Muscle layer of colon (tissue), 2 donors: ENCODE measurements around the gene PRG2.
"Not testable (repeated sequence)": the region's sequence is repeated elsewhere in the genome, so short reads cannot be mapped to it uniquely, and the experiment has no call there.

Experiments
- H3K27ac ChIP-seq: one replicate; pipeline ENCODE4 v1.7.0; 2013; ENCODE audit warnings: low read depth, mild to moderate bottlenecking, low read length, moderate library complexity
- H3K27me3 ChIP-seq, 2 donors: one replicate each; pipeline ENCODE4 v1.7.0; 2013; ENCODE audit warnings: low read length in 2 of 2, mild to moderate bottlenecking in 2 of 2; ENCODE audit not compliant: insufficient read depth in 2 of 2, control insufficient read depth in 1 of 2
- H3K36me3 ChIP-seq: one replicate; pipeline ENCODE4 v1.7.0; 2013; ENCODE audit warnings: mild to moderate bottlenecking, low read length; ENCODE audit not compliant: insufficient read depth
- H3K4me1 ChIP-seq: one replicate; pipeline ENCODE4 v1.7.0; 2013; ENCODE audit warnings: mild to moderate bottlenecking, low read length; ENCODE audit not compliant: insufficient read depth
- H3K4me3 ChIP-seq, 2 donors: one replicate each; pipeline ENCODE4 v1.7.0; 2013; ENCODE audit warnings: low read length in 2 of 2, low read depth in 1 of 2, mild to moderate bottlenecking in 1 of 2, moderate library complexity in 1 of 2
- H3K9ac ChIP-seq: one replicate; pipeline ENCODE4 v1.7.0; 2013; ENCODE audit warnings: low read length
- H3K9me3 ChIP-seq: one replicate; pipeline ENCODE4 v1.7.0; 2013; ENCODE audit warnings: mild to moderate bottlenecking, low read length
- donor health status: abdominal sarcoma.
- donor health status: Adenocarcinoma of cecum.

Gene PRG2

DNA sequence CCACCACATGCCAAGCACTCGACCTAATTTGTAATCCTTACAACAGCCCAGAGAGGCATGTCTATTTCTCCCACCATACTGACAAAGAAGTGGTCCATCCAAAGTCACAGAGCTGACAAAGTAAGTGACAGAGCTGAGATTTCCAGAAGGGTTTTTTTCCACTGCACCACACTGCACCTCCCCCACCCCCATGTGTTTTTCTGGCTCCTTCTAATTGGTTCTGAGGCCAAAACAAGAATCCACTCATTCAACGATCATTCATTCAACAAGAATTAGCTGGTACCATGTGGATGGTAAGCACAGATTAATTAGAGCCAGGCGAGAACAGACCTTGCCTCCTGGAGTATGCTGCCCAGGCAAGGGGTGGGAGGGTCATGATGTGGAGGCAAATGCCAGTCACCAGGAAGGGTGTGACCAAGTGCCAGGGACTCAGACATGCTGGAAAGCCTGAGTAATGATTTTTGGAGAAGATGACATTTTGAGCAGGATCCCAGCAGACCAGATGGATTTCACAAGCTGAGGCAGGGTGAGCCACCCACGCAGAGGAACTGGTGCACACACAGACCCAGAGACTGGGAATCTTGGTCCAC is 14.9 kb upstream of the PRG2 start:
- no peak overlapping the region for H3K27ac ChIP-seq
- peaks cover 32% of the 10 kb centered on the region for H3K36me3 ChIP-seq
- H3K9me3 ChIP-seq = no peaks in the 10 kb centered on the region
- H3K9ac ChIP-seq = no peak overlapping the region
- no peaks in the 10 kb centered on the region for H3K4me1 ChIP-seq
- H3K4me3 ChIP-seq = no peak overlapping the region
- no peaks in the 10 kb centered on the region for H3K27me3 ChIP-seq

DNA sequence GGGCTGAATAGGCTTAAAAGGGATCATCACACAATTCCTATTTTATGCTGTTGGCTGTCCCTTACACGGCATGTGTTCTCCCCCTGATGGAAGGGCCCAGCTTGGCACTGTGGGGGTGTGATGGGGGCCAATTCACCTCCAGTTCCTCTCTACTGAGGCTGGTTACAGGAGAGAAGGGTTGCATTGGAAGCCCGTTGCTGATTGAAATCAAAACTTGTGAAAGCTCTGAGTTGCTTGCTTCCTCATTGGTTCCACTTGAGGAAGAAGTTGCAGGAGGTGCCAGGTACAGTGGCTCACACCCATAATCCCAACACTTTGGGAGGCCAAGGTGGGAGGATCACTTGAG is 13.3 kb upstream of the PRG2 start:
- Histone ChIP-seq H3K4me3 (no peak overlapping the region), H3K9me3 (no peaks in the 10 kb centered on the region), H3K4me1 (no peaks in the 10 kb centered on the region), H3K27me3 (no peaks in the 10 kb centered on the region), H3K9ac (no peak overlapping the region), H3K36me3 (peaks cover 16% of the 10 kb centered on the region), H3K27ac (no peak overlapping the region)

- not testable (repeated sequence) for H3K4me3 ChIP-seq, H3K27me3 ChIP-seq, H3K4me1 ChIP-seq, H3K9ac ChIP-seq, H3K27ac ChIP-seq, H3K9me3 ChIP-seq
- peaks cover 12% of the 10 kb centered on the region for H3K36me3 ChIP-seq
Observed at GRCh38 chr11:57403003-57403801, 12.8 kb upstream of the PRG2 start.

GRCh38 chr11:57402188-57403002 is 11.9 kb upstream of the PRG2 start:
- no peaks in the 10 kb centered on the region for H3K4me1 ChIP-seq
- H3K9me3 ChIP-seq = no peaks in the 10 kb centered on the region
- H3K9ac ChIP-seq = no peak overlapping the region
- H3K4me3 ChIP-seq = no peak overlapping the region
- no peaks in the 10 kb centered on the region for H3K27me3 ChIP-seq
- H3K27ac ChIP-seq = no peak overlapping the region
- H3K36me3 ChIP-seq = peaks cover 5% of the 10 kb centered on the region

DNA sequence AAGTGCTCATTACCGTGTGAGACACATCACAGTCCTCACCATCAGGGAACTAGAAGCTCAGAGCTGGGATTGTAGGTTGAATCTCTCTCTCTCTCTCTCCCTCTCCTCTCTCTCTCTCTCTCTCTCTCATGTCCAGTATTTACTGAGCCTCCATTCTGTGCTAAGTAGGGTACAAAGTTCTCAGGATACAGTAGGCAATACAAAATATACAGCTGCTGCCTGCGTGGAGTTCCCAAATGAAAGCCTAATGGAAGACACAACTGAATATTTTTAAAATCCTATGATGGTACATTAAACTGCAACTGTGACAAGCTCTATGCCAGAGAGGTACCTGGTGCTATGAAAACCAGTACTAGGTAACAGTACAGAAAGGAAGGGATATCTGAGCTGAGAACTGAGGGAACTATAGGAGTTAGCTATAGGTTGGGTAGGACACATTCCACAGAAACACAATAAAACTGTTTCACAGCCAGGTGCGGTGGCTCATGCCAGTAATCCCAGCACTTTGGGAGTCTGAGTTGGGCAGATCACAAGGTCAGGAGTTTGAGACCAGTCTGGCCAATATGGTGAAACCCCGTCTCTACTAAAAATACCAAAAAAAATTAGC is 9.6 kb upstream of the PRG2 start:
- no peak overlapping the region for H3K9ac ChIP-seq
- no peak overlapping the region for H3K27ac ChIP-seq
- H3K4me3 ChIP-seq = no peak overlapping the region
- H3K9me3 ChIP-seq = no peaks in the 10 kb centered on the region
- H3K27me3 ChIP-seq = no peaks in the 10 kb centered on the region
- H3K4me1 ChIP-seq = no peaks in the 10 kb centered on the region
- H3K36me3 ChIP-seq = no peaks in the 10 kb centered on the region

- H3K27me3 ChIP-seq = no peaks in the 10 kb centered on the region
- no peaks in the 10 kb centered on the region for H3K9me3 ChIP-seq
- no peak overlapping the region for H3K9ac ChIP-seq
- H3K4me1 ChIP-seq = no peaks in the 10 kb centered on the region
- H3K27ac ChIP-seq = no peak overlapping the region
- no peaks in the 10 kb centered on the region for H3K36me3 ChIP-seq
- no peak overlapping the region for H3K4me3 ChIP-seq
Observed at GRCh38 chr11:57399221-57399620, 8.8 kb upstream of the PRG2 start.

GRCh38 chr11:57397394-57397990 is 7.0 kb upstream of the PRG2 start:
- Histone ChIP-seq H3K27ac (no peak overlapping the region), H3K4me3 (no peak overlapping the region), H3K9ac (no peak overlapping the region), H3K4me1 (no peaks in the 10 kb centered on the region), H3K9me3 (no peaks in the 10 kb centered on the region), H3K36me3 (no peaks in the 10 kb centered on the region), H3K27me3 (no peaks in the 10 kb centered on the region)

DNA sequence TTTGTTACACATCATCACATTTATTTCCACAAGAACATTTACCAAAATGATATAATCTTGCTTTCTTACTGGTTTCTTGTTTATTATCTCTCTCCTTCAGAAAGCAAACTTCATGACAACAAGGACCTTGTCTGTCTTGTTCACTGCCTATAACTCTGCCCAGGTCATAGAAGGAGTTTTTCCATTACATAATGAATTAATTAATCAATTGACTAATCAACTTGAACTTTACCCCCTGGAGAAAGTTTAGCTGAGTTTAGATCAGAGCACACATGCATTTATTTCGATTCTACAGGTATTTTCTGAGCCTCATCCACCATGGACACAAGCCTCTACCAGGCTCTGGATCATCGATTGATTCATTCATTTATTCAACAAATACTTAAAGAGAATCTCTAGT is 6.3 kb upstream of the PRG2 start:
- Histone ChIP-seq H3K4me1 (no peaks in the 10 kb centered on the region), H3K27ac (no peak overlapping the region), H3K4me3 (no peak overlapping the region), H3K9me3 (no peaks in the 10 kb centered on the region), H3K36me3 (no peaks in the 10 kb centered on the region), H3K9ac (no peak overlapping the region), H3K27me3 (no peaks in the 10 kb centered on the region)

- no peaks in the 10 kb centered on the region for H3K4me1 ChIP-seq
- no peaks in the 10 kb centered on the region for H3K27me3 ChIP-seq
- H3K36me3 ChIP-seq = no peaks in the 10 kb centered on the region
- H3K4me3 ChIP-seq = no peak overlapping the region
- H3K27ac ChIP-seq = no peak overlapping the region
- no peak overlapping the region for H3K9ac ChIP-seq
- no peaks in the 10 kb centered on the region for H3K9me3 ChIP-seq
Observed at GRCh38 chr11:57395905-57396623, 5.6 kb upstream of the PRG2 start.

GRCh38 chr11:57394203-57394965 is 3.9 kb upstream of the PRG2 start:
- H3K4me1 ChIP-seq = no peaks in the 10 kb centered on the region
- H3K36me3 ChIP-seq = no peaks in the 10 kb centered on the region
- H3K27me3 ChIP-seq = no peaks in the 10 kb centered on the region
- no peak overlapping the region for H3K9ac ChIP-seq
- no peaks in the 10 kb centered on the region for H3K9me3 ChIP-seq
- H3K4me3 ChIP-seq = no peak overlapping the region
- no peak overlapping the region for H3K27ac ChIP-seq
